BJ (cell line): ENCODE measurements around the gene ZFYVE27. TPM values are rescaled to one million over a fixed set of nuclear protein-coding genes. Genes with fewer than 3 reads are reported as not detected.

ENCODE experiments used
- CTCF ChIA-PET: fragments of 350-600 bp; formaldehyde crosslinking; extraction: SDS; loops from one replicate; lab custom pipeline; 2021; ENCODE audit warnings: antibody characterized with exemption, inconsistent platforms; lab: Yijun Ruan, JAX
- POLR2A ChIA-PET: fragments of 300-600 bp; sonication (Branson Sonifier 250); formaldehyde crosslinking; extraction: SDS; loops from one replicate; lab custom pipeline; 2021; ENCODE audit warnings: antibody characterized with exemption; lab: Charles Lee
- DNase-seq: peaks from one replicate; pipeline ENCODE4 v3.0.0-alpha.2; 2011; ENCODE audit warnings: low read depth
- H3K27me3 ChIP-seq: 2 replicates; pipeline ENCODE4 v1.6.0; 2011; ENCODE audit warnings: low read length; ENCODE audit not compliant: control insufficient read depth, insufficient read depth
- H3K36me3 ChIP-seq: 2 replicates; pipeline ENCODE4 v1.5.1; 2011; ENCODE audit warnings: low read length; ENCODE audit not compliant: control insufficient read depth, insufficient read depth
- H3K4me3 ChIP-seq: 2 replicates; pipeline ENCODE4 v1.5.1; 2011; ENCODE audit warnings: low read depth, mild to moderate bottlenecking, control low read depth, low read length
- polyA plus RNA-seq: library from polyadenylated mRNA; depleted of rRNA; stranded (reverse); fragments of >200 nt; gene quantifications from 2 replicates; pipeline ENCODE4 v1.2.3, GENCODE V29; 2011
- TF ChIP-seq, protein P1 (sequence below): IDR thresholded peaks from 2 replicates; pipeline ENCODE4 v1.5.1; 2011; ENCODE audit warnings: low read depth, mild to moderate bottlenecking, control low read depth, inconsistent platforms, low read length, moderate library complexity; ENCODE audit not compliant: insufficient read depth

ZFYVE27 gene
- polyA plus RNA-seq, 1 experiment = 22.9 TPM

DNA sequence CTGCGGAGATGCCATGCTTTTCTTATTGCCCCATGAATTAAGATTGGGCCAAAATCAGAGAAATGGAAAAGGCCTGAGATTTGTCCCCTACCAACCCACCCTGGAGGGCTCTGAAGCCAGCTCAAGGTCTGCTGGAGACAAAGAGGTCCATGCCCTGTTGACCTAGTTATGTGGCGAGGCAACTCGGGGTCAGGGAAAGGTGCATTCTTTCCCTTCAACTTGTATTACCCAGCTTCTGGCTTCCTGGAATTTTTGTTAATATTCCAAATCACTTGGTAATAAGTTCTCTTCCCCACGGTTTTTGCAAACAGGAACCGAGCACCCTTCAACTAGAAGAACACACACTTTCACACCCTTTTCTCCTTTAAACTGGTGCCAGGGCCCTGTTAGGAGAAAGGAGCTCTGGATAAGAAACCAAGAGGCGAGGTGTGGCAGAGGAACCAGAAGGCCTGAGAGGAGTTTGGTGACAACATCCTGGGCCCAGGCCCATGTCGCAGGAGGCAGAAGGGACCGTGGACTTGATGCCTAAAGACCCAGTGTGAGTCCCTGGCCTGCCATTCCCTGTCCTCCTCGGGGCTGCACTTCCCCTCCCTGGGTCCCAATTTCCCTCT lies 47.4 kb downstream of the ZFYVE27 start:
- ChIA-PET POLR2A (no interaction called here), CTCF (interaction anchor here (0.7 to 1.4 kb wide), 3 partner anchors 84 to 98 kb away, joined by 3 to 6 read pairs (median 4); no protein-coding TSS in a partner anchor)
- H3K27me3 ChIP-seq = peaks cover 4% of the 10 kb centered on the region
- no peaks in the 10 kb centered on the region for H3K36me3 ChIP-seq
- H3K4me3 ChIP-seq = no peak overlapping the region
- TF ChIP-seq, protein P1, sequence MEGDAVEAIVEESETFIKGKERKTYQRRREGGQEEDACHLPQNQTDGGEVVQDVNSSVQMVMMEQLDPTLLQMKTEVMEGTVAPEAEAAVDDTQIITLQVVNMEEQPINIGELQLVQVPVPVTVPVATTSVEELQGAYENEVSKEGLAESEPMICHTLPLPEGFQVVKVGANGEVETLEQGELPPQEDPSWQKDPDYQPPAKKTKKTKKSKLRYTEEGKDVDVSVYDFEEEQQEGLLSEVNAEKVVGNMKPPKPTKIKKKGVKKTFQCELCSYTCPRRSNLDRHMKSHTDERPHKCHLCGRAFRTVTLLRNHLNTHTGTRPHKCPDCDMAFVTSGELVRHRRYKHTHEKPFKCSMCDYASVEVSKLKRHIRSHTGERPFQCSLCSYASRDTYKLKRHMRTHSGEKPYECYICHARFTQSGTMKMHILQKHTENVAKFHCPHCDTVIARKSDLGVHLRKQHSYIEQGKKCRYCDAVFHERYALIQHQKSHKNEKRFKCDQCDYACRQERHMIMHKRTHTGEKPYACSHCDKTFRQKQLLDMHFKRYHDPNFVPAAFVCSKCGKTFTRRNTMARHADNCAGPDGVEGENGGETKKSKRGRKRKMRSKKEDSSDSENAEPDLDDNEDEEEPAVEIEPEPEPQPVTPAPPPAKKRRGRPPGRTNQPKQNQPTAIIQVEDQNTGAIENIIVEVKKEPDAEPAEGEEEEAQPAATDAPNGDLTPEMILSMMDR = no peak
- no peak for DNase-seq

DNA sequence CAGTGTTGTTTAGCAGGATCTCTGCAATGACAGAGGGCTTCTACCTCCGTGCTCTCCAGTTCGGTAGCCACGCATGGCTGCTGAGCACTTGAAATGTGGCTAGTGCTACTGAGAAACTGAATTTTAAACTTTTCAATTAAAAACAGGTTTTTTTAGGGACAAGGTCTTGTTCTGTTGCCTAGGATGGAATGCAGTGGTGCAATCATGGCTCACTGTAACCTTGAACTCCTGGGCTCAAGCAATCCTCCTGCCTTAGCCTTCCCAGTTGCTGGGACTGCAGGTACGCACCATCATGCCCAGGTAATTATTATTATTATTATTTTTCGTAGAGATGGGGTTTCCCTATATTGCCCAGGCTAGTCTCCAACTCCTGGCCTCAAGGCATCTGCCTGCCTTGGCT lies 48.3 kb downstream of the ZFYVE27 start:
- TF ChIP-seq, protein P1 = no peak
- POLR2A ChIA-PET = no interaction called here
- Histone ChIP-seq H3K36me3 (no peaks in the 10 kb centered on the region), H3K27me3 (peaks cover 7% of the 10 kb centered on the region), H3K4me3 (no peak overlapping the region)
- DNase-seq = no peak
- CTCF ChIA-PET = interaction anchor here (0.9 to 1.4 kb wide), 2 partner anchors 84 to 85 kb away, joined by 3 read pairs; no protein-coding TSS in a partner anchor

DNA sequence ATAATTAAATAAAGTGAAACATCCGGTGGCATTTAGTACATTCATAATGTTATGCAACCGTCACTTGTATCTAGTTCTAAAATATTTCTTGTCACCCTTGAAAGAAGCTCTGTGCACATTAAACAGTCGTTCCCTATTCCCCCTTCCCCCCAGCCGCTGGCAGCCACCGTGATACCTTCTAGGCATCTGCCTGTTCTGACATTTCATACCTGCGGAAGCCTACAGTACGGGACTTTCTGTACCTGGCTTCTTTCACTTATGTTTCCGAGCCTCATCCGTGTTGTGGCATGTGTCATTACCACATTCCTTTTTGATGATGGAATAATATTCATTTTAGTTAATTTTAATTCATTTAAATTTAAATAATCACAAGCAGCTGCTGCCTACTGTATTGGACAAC lies 48.8 kb downstream of the ZFYVE27 start:
- POLR2A ChIA-PET = no interaction called here
- CTCF ChIA-PET = interaction anchor here (0.9 to 1.4 kb wide), 3 partner anchors 11 to 85 kb away, joined by 3 read pairs; no protein-coding TSS in a partner anchor
- H3K4me3 ChIP-seq = no peak overlapping the region
- no peaks in the 10 kb centered on the region for H3K36me3 ChIP-seq
- peaks cover 7% of the 10 kb centered on the region for H3K27me3 ChIP-seq
- TF ChIP-seq, protein P1 = no peak
- no peak for DNase-seq

DNA sequence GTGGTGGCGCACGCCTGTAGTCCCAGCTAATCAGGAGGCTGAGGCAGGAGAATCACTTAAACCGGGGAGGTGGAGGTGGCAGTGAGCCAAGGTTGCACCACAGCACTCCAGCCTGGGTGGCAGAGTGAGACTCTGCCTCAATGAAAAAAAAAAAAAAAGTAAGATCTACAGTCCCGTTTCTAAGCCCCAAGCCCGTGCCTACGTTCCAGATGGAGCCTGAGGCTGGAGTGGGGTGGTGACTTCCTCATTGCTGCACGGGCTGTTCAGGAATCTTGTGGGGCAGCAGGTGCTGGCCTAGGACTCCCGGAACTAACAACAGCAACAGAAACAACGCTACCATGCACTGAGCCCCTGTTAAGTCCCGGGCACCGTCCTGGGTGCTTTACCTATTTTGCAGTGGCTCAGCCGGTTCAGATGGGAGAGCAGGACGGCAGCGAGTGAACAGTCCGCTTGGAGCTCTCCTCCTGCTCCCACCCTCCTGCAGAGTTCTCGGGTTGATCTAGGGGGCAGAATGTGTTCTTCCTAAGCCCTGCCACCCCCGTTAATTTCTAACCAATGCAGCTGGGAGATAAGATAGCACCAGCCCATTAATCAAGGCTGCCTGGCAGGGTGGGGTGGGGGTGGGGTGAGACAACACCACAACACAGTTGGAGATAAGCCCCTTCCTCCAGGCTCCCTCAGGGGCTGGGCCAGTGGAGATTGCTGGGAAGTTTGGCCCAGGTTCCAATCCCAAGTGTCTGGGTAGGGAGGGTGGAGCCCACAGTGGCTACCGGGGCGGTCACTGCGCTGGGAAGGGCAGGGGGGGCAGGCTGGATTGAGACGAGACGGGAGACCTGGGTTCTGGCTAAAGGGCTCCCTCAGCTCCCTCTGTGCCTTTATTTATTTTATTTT lies 51.9 kb downstream of the ZFYVE27 start:
- DNase-seq = no peak
- TF ChIP-seq, protein P1 = no peak
- CTCF ChIA-PET = interaction anchor here (11.0 kb wide), 1 partner anchor 81 kb away, joined by 160 read pairs; no protein-coding TSS in a partner anchor
- Histone ChIP-seq H3K36me3 (no peaks in the 10 kb centered on the region), H3K27me3 (peaks cover 7% of the 10 kb centered on the region), H3K4me3 (no peak overlapping the region)
- POLR2A ChIA-PET = no interaction called here

DNA sequence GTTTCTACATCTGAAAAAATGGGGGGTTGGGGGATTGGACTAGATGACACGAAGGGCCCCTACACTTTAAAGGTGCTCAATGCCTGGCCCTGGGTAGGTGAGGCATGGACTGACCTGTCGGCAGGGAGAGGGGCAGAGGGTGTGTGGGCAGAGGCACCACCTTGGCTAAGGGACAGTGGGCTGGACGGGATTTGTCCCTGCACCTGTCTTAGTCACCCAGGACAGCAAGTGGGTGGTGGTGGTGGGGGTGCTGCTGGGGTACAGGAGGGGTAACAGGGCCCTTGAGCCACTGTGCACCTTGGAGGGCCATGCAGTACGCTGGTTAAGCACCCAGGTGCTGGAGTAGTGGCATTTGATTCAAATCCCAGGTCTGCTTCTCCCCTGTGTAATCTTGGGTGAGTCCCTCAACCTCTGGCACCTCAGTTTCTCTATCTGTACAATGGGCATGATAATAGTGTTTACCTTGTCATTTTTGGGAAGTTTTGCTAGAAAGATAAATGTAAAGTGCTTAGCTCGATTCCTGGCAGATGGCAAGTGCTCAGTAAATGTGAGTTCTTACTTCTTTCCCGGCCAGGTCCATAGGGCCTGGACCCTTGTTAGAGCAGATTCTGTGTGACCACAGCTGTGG lies 53.0 kb downstream of the ZFYVE27 start:
- peaks cover 7% of the 10 kb centered on the region for H3K27me3 ChIP-seq
- no peaks in the 10 kb centered on the region for H3K36me3 ChIP-seq
- H3K4me3 ChIP-seq = no peak overlapping the region
- no peak for DNase-seq
- ChIA-PET POLR2A (no interaction called here), CTCF (interaction anchor here (1.1 to 11.0 kb wide), 9 partner anchors 9 to 252 kb away, joined by 3 to 160 read pairs (median 8); partner anchors contain the start of gene SFRP5)
- TF ChIP-seq, protein P1 = no peak
